Measurements from ENCODE around the gene LUC7L2. TPM values are rescaled to one million over a fixed set of nuclear protein-coding genes. Genes with fewer than 3 reads are reported as not detected.
"Not testable (repeated sequence)": the region's sequence is repeated elsewhere in the genome, so short reads cannot be mapped to it uniquely, and the experiment has no call there.

Gene LUC7L2
- total RNA-seq, 1 experiment from 2014 or later: 74.2 TPM

DNA sequence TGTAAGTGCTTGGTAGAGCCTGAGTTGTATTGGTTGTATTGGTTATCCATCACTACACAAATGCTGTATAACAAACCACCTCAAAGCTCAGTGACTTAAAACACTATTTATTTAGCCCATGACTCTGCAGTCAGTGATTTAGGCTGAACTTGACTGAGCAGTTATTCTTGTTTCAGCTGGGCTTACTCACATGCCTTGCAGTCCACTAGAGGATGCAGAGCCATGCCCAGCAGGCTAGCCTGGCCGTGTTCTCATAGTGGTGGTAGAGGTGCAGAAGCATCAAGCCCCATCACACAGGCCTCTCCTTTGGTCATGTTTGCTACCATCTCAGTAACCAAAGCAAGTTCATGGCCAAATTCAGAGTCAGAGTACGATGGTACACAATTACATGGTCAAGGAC, 43.9 kb downstream of the LUC7L2 start:
- Mint-ChIP-seq H3K4me3 (ENCODE audit: unreplicated experiment) (no peak overlapping the region), H3K4me1 (ENCODE audit: low read depth, unreplicated experiment) (no peaks in the 10 kb centered on the region), H3K9me3 (ENCODE audit: unreplicated experiment) (no peaks in the 10 kb centered on the region), H3K27me3 (ENCODE audit: insufficient read depth, unreplicated experiment) (no peaks in the 10 kb centered on the region), H3K27ac (ENCODE audit: unreplicated experiment) (no peak overlapping the region), H3K36me3 (ENCODE audit: insufficient read depth, unreplicated experiment) (peaks cover 78% of the 10 kb centered on the region)
- Histone ChIP-seq H3K36me3 (ENCODE audit: control insufficient read depth, insufficient read depth, low read length) (peaks cover 2% of the 10 kb centered on the region), H3K4me3 (ENCODE audit: low read depth, low read length) (no peak overlapping the region), H3K9me3 (no peaks in the 10 kb centered on the region), H3K27me3 (replicated peaks; ENCODE audit: control insufficient read depth, insufficient read depth, low read length) (no peaks in the 10 kb centered on the region), H3K4me1 (no peaks in the 10 kb centered on the region)
- intact Hi-C loops (cut with micrococcal nuclease; ENCODE audit: unreplicated experiment): no loop called here
- no TSS peak for BruUV-seq (replicated peaks)
- no peak for DNase-seq
- CTCF ChIA-PET: no interaction called here
- POLR2A ChIA-PET: no interaction called here
- TF ChIP-seq, protein P1, sequence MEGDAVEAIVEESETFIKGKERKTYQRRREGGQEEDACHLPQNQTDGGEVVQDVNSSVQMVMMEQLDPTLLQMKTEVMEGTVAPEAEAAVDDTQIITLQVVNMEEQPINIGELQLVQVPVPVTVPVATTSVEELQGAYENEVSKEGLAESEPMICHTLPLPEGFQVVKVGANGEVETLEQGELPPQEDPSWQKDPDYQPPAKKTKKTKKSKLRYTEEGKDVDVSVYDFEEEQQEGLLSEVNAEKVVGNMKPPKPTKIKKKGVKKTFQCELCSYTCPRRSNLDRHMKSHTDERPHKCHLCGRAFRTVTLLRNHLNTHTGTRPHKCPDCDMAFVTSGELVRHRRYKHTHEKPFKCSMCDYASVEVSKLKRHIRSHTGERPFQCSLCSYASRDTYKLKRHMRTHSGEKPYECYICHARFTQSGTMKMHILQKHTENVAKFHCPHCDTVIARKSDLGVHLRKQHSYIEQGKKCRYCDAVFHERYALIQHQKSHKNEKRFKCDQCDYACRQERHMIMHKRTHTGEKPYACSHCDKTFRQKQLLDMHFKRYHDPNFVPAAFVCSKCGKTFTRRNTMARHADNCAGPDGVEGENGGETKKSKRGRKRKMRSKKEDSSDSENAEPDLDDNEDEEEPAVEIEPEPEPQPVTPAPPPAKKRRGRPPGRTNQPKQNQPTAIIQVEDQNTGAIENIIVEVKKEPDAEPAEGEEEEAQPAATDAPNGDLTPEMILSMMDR (IDR thresholded peaks at IDR 0.05; ENCODE audit: insufficient read depth in 1 of 2, low read depth in 1 of 2, low read length in 1 of 2, severe bottlenecking in 1 of 2, unreplicated experiment in 1 of 2): no peak

GRCh38 chr7:139407555-139407954, 47.9 kb downstream of the LUC7L2 start:
- Histone ChIP-seq H3K36me3 (ENCODE audit: control insufficient read depth, insufficient read depth, low read length) (peaks cover 2% of the 10 kb centered on the region), H3K4me1 (no peaks in the 10 kb centered on the region), H3K27me3 (replicated peaks; ENCODE audit: control insufficient read depth, insufficient read depth, low read length) (no peaks in the 10 kb centered on the region), H3K9me3 (no peaks in the 10 kb centered on the region), H3K4me3 (ENCODE audit: low read depth, low read length) (no peak overlapping the region)
- Mint-ChIP-seq H3K27me3 (ENCODE audit: insufficient read depth, unreplicated experiment) (no peaks in the 10 kb centered on the region), H3K4me3 (ENCODE audit: unreplicated experiment) (no peak overlapping the region), H3K4me1 (ENCODE audit: low read depth, unreplicated experiment) (no peaks in the 10 kb centered on the region), H3K9me3 (ENCODE audit: unreplicated experiment) (no peaks in the 10 kb centered on the region), H3K36me3 (ENCODE audit: insufficient read depth, unreplicated experiment) (peaks cover 81% of the 10 kb centered on the region), H3K27ac (ENCODE audit: unreplicated experiment) (no peak overlapping the region)
- TF ChIP-seq, protein P1 (IDR thresholded peaks at IDR 0.05; ENCODE audit: insufficient read depth in 1 of 2, low read depth in 1 of 2, low read length in 1 of 2, severe bottlenecking in 1 of 2, unreplicated experiment in 1 of 2): no peak
- CTCF ChIA-PET: no interaction called here
- POLR2A ChIA-PET: no interaction called here
- DNase-seq: no peak
- no TSS peak for BruUV-seq (replicated peaks)
- intact Hi-C loops (cut with micrococcal nuclease; ENCODE audit: unreplicated experiment): no loop called here

- H3K36me3 ChIP-seq (ENCODE audit: control insufficient read depth, insufficient read depth, low read length); H3K27me3 Mint-ChIP-seq (ENCODE audit: insufficient read depth, unreplicated experiment); POLR2A ChIA-PET; H3K4me1 ChIP-seq; H3K27me3 ChIP-seq (replicated peaks; ENCODE audit: control insufficient read depth, insufficient read depth, low read length); H3K9me3 Mint-ChIP-seq (ENCODE audit: unreplicated experiment); DNase-seq; BruUV-seq (replicated peaks); H3K4me3 ChIP-seq (ENCODE audit: low read depth, low read length); H3K27ac Mint-ChIP-seq (ENCODE audit: unreplicated experiment); H3K9me3 ChIP-seq; H3K4me1 Mint-ChIP-seq (ENCODE audit: low read depth, unreplicated experiment); H3K4me3 Mint-ChIP-seq (ENCODE audit: unreplicated experiment); intact Hi-C loops (cut with micrococcal nuclease; ENCODE audit: unreplicated experiment): not testable (repeated sequence)
- peaks cover 90% of the 10 kb centered on the region for H3K36me3 Mint-ChIP-seq (ENCODE audit: insufficient read depth, unreplicated experiment)
- CTCF ChIA-PET: interaction anchor here (0.6 kb wide), 1 partner anchor 60 kb away, joined by 4 read pairs; no protein-coding TSS in a partner anchor
These were observed 55.2 kb downstream of the LUC7L2 start for GRCh38 chr7:139414743-139415402.

All from Caco-2 (cell line).